ENCODE results near the gene SLC6A1. TPM values are rescaled to one million over a fixed set of nuclear protein-coding genes. Genes with fewer than 3 reads are reported as not detected.

SLC6A1 gene
- total RNA-seq, 1 donor from 2014 or later, result 0.52 TPM

GRCh38 chr3:11020764-11021163 is 28.2 kb downstream of the SLC6A1 start:
- Histone ChIP-seq H3F3A (ENCODE audit: low read depth) (no peaks in the 10 kb centered on the region), H3K27ac (no peak overlapping the region), H2AFZ (replicated peaks) (no peak overlapping the region), H3K9ac (no peak overlapping the region), H3K4me2 (no peak overlapping the region), H3K36me3 (no peaks in the 10 kb centered on the region), H3K79me2 (ENCODE audit: low read depth) (no peaks in the 10 kb centered on the region), H4K20me1 (ENCODE audit: low read depth) (no peaks in the 10 kb centered on the region), H3K27me3 (no peaks in the 10 kb centered on the region), H3K4me3 (no peak overlapping the region), H3K4me1 (no peaks in the 10 kb centered on the region), H3K9me3 (ENCODE audit: low read depth) (no peaks in the 10 kb centered on the region)
- H3K27me3 Mint-ChIP-seq (ENCODE audit: insufficient read depth, low read depth), result peaks cover 14% of the 10 kb centered on the region
- H3K36me3 Mint-ChIP-seq, result no peaks in the 10 kb centered on the region
- H3K27ac Mint-ChIP-seq, result no peak overlapping the region
- H3K9me3 Mint-ChIP-seq, result no peaks in the 10 kb centered on the region
- no peak overlapping the region for H3K4me3 Mint-ChIP-seq
- DNase-seq (ENCODE audit: low spot score), result no peak
- TF ChIP-seq EZH2phosphoT487 (IDR thresholded peaks at IDR 0.05), result no peak
- TF ChIP-seq CTCF (IDR thresholded peaks at IDR 0.05), result no peak
- no peak for TF ChIP-seq EZH2 (IDR thresholded peaks at IDR 0.05)
- H3K4me1 Mint-ChIP-seq, result no peaks in the 10 kb centered on the region

- Mint-ChIP-seq H3K4me1 (no peaks in the 10 kb centered on the region), H3K36me3 (no peaks in the 10 kb centered on the region), H3K9me3 (peaks cover 6% of the 10 kb centered on the region), H3K27ac (no peak overlapping the region), H3K4me3 (no peak overlapping the region), H3K27me3 (ENCODE audit: insufficient read depth, low read depth) (peaks cover 14% of the 10 kb centered on the region)
- H3K4me1 ChIP-seq, result no peaks in the 10 kb centered on the region
- H2AFZ ChIP-seq (replicated peaks), result no peak overlapping the region
- no peak overlapping the region for H3K9ac ChIP-seq
- no peak overlapping the region for H3K4me2 ChIP-seq
- no peak overlapping the region for H3K27ac ChIP-seq
- no peaks in the 10 kb centered on the region for H3K9me3 ChIP-seq (ENCODE audit: low read depth)
- H4K20me1 ChIP-seq (ENCODE audit: low read depth), result no peaks in the 10 kb centered on the region
- DNase-seq (ENCODE audit: low spot score), result peak; percentile 33
- H3K4me3 ChIP-seq, result no peak overlapping the region
- no peaks in the 10 kb centered on the region for H3K36me3 ChIP-seq
- no peaks in the 10 kb centered on the region for H3K79me2 ChIP-seq (ENCODE audit: low read depth)
- H3K27me3 ChIP-seq, result no peaks in the 10 kb centered on the region
- peak; percentile 48 for TF ChIP-seq CTCF (IDR thresholded peaks at IDR 0.05)
- no peak for TF ChIP-seq EZH2phosphoT487 (IDR thresholded peaks at IDR 0.05)
- H3F3A ChIP-seq (ENCODE audit: low read depth), result no peaks in the 10 kb centered on the region
Measured at GRCh38 chr3:11021611-11022011, 29.1 kb downstream of the SLC6A1 start.

GRCh38 chr3:11022115-11022514 is 29.6 kb downstream of the SLC6A1 start:
- no peaks in the 10 kb centered on the region for H3K4me1 ChIP-seq
- H3K9me3 Mint-ChIP-seq, result peaks cover 9% of the 10 kb centered on the region
- no peaks in the 10 kb centered on the region for H3K36me3 Mint-ChIP-seq
- H3K4me3 Mint-ChIP-seq, result no peak overlapping the region
- H3K27me3 Mint-ChIP-seq (ENCODE audit: insufficient read depth, low read depth), result peaks cover 12% of the 10 kb centered on the region
- H3K9ac ChIP-seq, result no peak overlapping the region
- no peak for DNase-seq (ENCODE audit: low spot score)
- no peaks in the 10 kb centered on the region for H3K4me1 Mint-ChIP-seq
- H3K36me3 ChIP-seq, result no peaks in the 10 kb centered on the region
- no peaks in the 10 kb centered on the region for H3K9me3 ChIP-seq (ENCODE audit: low read depth)
- no peaks in the 10 kb centered on the region for H3K27me3 ChIP-seq
- no peaks in the 10 kb centered on the region for H3F3A ChIP-seq (ENCODE audit: low read depth)
- no peak overlapping the region for H2AFZ ChIP-seq (replicated peaks)
- H3K27ac ChIP-seq, result no peak overlapping the region
- H3K4me3 ChIP-seq, result no peak overlapping the region
- TF ChIP-seq CTCF (IDR thresholded peaks at IDR 0.05) (no peak), EZH2phosphoT487 (IDR thresholded peaks at IDR 0.05) (no peak), EZH2 (IDR thresholded peaks at IDR 0.05) (no peak)
- H3K4me2 ChIP-seq, result no peak overlapping the region
- no peaks in the 10 kb centered on the region for H4K20me1 ChIP-seq (ENCODE audit: low read depth)
- no peaks in the 10 kb centered on the region for H3K79me2 ChIP-seq (ENCODE audit: low read depth)
- no peak overlapping the region for H3K27ac Mint-ChIP-seq
